Calu3 (cell line): ENCODE results near the gene CEP131. TPM values are rescaled to one million over a fixed set of nuclear protein-coding genes. Genes with fewer than 3 reads are reported as not detected.
A peak's percentile ranks its signal among the peaks of the same experiment; 100 is the strongest.

Source experiments
- BruUV-seq: library from RNA; stranded (reverse); fragments of 400-500 nt; replicated peaks from 2 replicates; lab custom pipeline; 2021; lab: Mats Ljungman, UMichigan
- CTCF ChIA-PET: fragments of 300-600 bp; sonication (Branson Sonifier 250); formaldehyde crosslinking; loops from one replicate; lab custom pipeline; 2022; ENCODE audit warnings: antibody characterized with exemption; lab: Charles Lee
- DNase-seq: peaks from one replicate; pipeline ENCODE4 v3.0.0; 2022
- H3K27ac Mint-ChIP-seq: one replicate; pipeline ENCODE4 v1.8.0; 2022; ENCODE audit warnings: mixed read lengths; ENCODE audit not compliant: unreplicated experiment
- H3K27me3 Mint-ChIP-seq: one replicate; pipeline ENCODE4 v1.8.0; 2022; ENCODE audit warnings: mixed read lengths; ENCODE audit not compliant: unreplicated experiment
- H3K36me3 Mint-ChIP-seq: one replicate; pipeline ENCODE4 v1.8.0; 2022; ENCODE audit warnings: mild to moderate bottlenecking, moderate library complexity, mixed read lengths; ENCODE audit not compliant: insufficient read depth, unreplicated experiment
- H3K4me1 Mint-ChIP-seq: one replicate; pipeline ENCODE4 v1.8.0; 2022; ENCODE audit warnings: mild to moderate bottlenecking, low read depth, mixed read lengths; ENCODE audit not compliant: unreplicated experiment
- H3K4me3 Mint-ChIP-seq: one replicate; pipeline ENCODE4 v1.8.0; 2022; ENCODE audit warnings: mild to moderate bottlenecking, low read depth, moderate library complexity, mixed read lengths; ENCODE audit not compliant: unreplicated experiment
- H3K9me3 Mint-ChIP-seq: one replicate; pipeline ENCODE4 v1.8.0; 2022; ENCODE audit warnings: low read depth, mixed read lengths; ENCODE audit not compliant: unreplicated experiment
- CTCF ChIP-seq: fragments of 200-600 bp; IDR thresholded peaks from one replicate; pipeline ENCODE4 v1.8.0; 2022; ENCODE audit warnings: antibody characterized with exemption; ENCODE audit not compliant: unreplicated experiment
- intact Hi-C: fragments of 100-400 bp; cut with micrococcal nuclease; formaldehyde crosslinking; loops from one replicate; pipeline ENCODE4 v1.10.0; 2022; ENCODE audit not compliant: unreplicated experiment
- total RNA-seq: library from RNA; stranded (reverse); gene quantifications from 2 replicates; pipeline ENCODE4 v1.2.3, GENCODE V29; 2022

Gene CEP131
- total RNA-seq, 1 experiment from 2014 or later = 28.2 TPM

GRCh38 chr17:81221371-81221841, 1.4 kb downstream of the CEP131 start:
- no TSS peak for BruUV-seq
- Mint-ChIP-seq H3K27me3 (no peaks in the 10 kb centered on the region), H3K9me3 (no peaks in the 10 kb centered on the region), H3K4me3 (peak overlapping the region; percentile 71), H3K27ac (no peak overlapping the region), H3K4me1 (peaks cover 15% of the 10 kb centered on the region), H3K36me3 (peaks cover 29% of the 10 kb centered on the region)
- DNase-seq = no peak
- intact Hi-C loops = no loop called here
- no peak for TF ChIP-seq CTCF
- CTCF ChIA-PET = no interaction called here

- Mint-ChIP-seq H3K9me3 (no peaks in the 10 kb centered on the region), H3K4me3 (no peak overlapping the region), H3K27ac (no peak overlapping the region), H3K36me3 (peaks cover 29% of the 10 kb centered on the region), H3K4me1 (peaks cover 15% of the 10 kb centered on the region), H3K27me3 (no peaks in the 10 kb centered on the region)
- no peak for TF ChIP-seq CTCF
- no peak for DNase-seq
- CTCF ChIA-PET = no interaction called here
- BruUV-seq = no TSS peak
- intact Hi-C loops = no loop called here
Measured at GRCh38 chr17:81219476-81220180, 3.1 kb downstream of the CEP131 start.

- Mint-ChIP-seq H3K27me3 (no peaks in the 10 kb centered on the region), H3K36me3 (peaks cover 29% of the 10 kb centered on the region), H3K4me3 (no peak overlapping the region), H3K4me1 (peaks cover 15% of the 10 kb centered on the region), H3K9me3 (no peaks in the 10 kb centered on the region), H3K27ac (no peak overlapping the region)
- no TSS peak for BruUV-seq
- intact Hi-C loops = no loop called here
- CTCF ChIA-PET = no interaction called here
- no peak for DNase-seq
- TF ChIP-seq CTCF = no peak
Measured at GRCh38 chr17:81218991-81219390, 3.8 kb downstream of the CEP131 start.

GRCh38 chr17:81218459-81218858, 4.3 kb downstream of the CEP131 start:
- intact Hi-C loops = no loop called here
- no peaks in the 10 kb centered on the region for H3K9me3 Mint-ChIP-seq
- CTCF ChIA-PET = no interaction called here
- no TSS peak for BruUV-seq
- H3K27ac Mint-ChIP-seq = no peak overlapping the region
- no peaks in the 10 kb centered on the region for H3K27me3 Mint-ChIP-seq
- no peak overlapping the region for H3K4me3 Mint-ChIP-seq
- no peak for DNase-seq
- H3K4me1 Mint-ChIP-seq = peaks cover 11% of the 10 kb centered on the region
- no peak for TF ChIP-seq CTCF
- peaks cover 24% of the 10 kb centered on the region for H3K36me3 Mint-ChIP-seq
